GM19397 (cell line): ENCODE data around the gene SLC13A1.
"Not testable (repeated sequence)": the region's sequence is repeated elsewhere in the genome, so short reads cannot be mapped to it uniquely, and the experiment has no call there.

Source experiments
- ATAC-seq: cut with Tn5 transposase; IDR thresholded peaks from one replicate; pipeline ENCODE4 v1.9.1; 2021; ENCODE audit warnings: mild to moderate bottlenecking, moderate library complexity; ENCODE audit not compliant: unreplicated experiment

Gene SLC13A1

GRCh38 chr7:123199883-123200282 is at the start of gene SLC13A1:
SLC13A1 (minus strand) TSS chr7:123199969; CDS start chr7:123199946, 23 bp downstream.
- no peak for ATAC-seq

GRCh38 chr7:123244768-123245167 is 45.0 kb upstream of the SLC13A1 start:
- no peak for ATAC-seq

GRCh38 chr7:123242467-123243092 is 42.8 kb upstream of the SLC13A1 start:
- no peak for ATAC-seq

- ATAC-seq, result no peak
These were observed 42.0 kb upstream of the SLC13A1 start for GRCh38 chr7:123241809-123242208.

GRCh38 chr7:123231021-123232000 is 31.5 kb upstream of the SLC13A1 start:
- no peak for ATAC-seq

GRCh38 chr7:123230603-123231002 is 30.8 kb upstream of the SLC13A1 start:
- no peak for ATAC-seq

- ATAC-seq, result no peak
These were observed 30.4 kb upstream of the SLC13A1 start for GRCh38 chr7:123230147-123230546.

- ATAC-seq, result no peak
These were observed 29.7 kb upstream of the SLC13A1 start for GRCh38 chr7:123229426-123229825.

- ATAC-seq, result not testable (repeated sequence)
These were observed 27.9 kb upstream of the SLC13A1 start for GRCh38 chr7:123227666-123228065.

GRCh38 chr7:123220396-123220795 is 20.6 kb upstream of the SLC13A1 start:
- no peak for ATAC-seq

- no peak for ATAC-seq
These were observed 19.1 kb upstream of the SLC13A1 start for GRCh38 chr7:123218866-123219265.

- ATAC-seq, result no peak
These were observed 17.1 kb upstream of the SLC13A1 start for GRCh38 chr7:123216825-123217224.

GRCh38 chr7:123215350-123215749 is 15.6 kb upstream of the SLC13A1 start:
- ATAC-seq, result no peak

GRCh38 chr7:123211545-123211944 is 11.8 kb upstream of the SLC13A1 start:
- ATAC-seq, result no peak

- ATAC-seq, result no peak
These were observed 11.2 kb upstream of the SLC13A1 start for GRCh38 chr7:123210986-123211385.

GRCh38 chr7:123209786-123210185 is 10.0 kb upstream of the SLC13A1 start:
- ATAC-seq, result no peak

- no peak for ATAC-seq
These were observed 9.0 kb upstream of the SLC13A1 start for GRCh38 chr7:123208793-123209192.

- no peak for ATAC-seq
These were observed 4.6 kb upstream of the SLC13A1 start for GRCh38 chr7:123204206-123204835.

GRCh38 chr7:123201901-123202300 is 2.1 kb upstream of the SLC13A1 start:
- no peak for ATAC-seq

GRCh38 chr7:123198668-123199652 is 809 bp downstream of the SLC13A1 start:
- ATAC-seq, result no peak
